ENCODE data around the gene OSBPL2. TPM values are rescaled to one million over a fixed set of nuclear protein-coding genes. Genes with fewer than 3 reads are reported as not detected.

The OSBPL2 gene
- polyA plus RNA-seq, 1 donor (not counting 4 experiments of a cell fraction or from before 2014, with no cell fraction given) = 15.9 TPM

DNA sequence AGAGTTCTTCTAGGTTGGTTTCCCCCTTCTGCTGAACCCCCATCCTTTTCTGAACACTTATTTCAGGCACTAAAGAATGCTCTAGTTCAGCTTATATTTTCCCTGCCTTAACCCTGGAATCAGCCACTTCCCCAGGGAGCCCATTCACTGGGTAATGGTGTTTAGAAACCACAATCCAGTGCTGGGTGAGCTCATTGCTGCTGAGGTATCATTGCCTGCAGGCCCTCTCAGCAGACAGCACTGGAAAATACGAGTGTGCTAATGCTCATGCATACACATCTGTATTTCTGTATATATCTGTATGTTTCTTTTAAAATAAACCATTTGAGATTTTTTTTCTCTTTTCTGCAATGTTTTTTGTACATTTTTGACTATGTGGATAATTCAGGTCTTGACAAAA is 27.0 kb downstream of the OSBPL2 start:
- Histone ChIP-seq H3K9ac (ENCODE audit: control insufficient read depth, extremely low read depth, insufficient read depth, low read length) (no peak overlapping the region), H3K9me1 (ENCODE audit: control insufficient read depth, extremely low read depth, insufficient read depth, low read length) (no peaks in the 10 kb centered on the region)
- no peak for FAIRE-seq

GRCh38 chr20:62266340-62266739 is 28.0 kb downstream of the OSBPL2 start:
- TF ChIP-seq, protein P1, sequence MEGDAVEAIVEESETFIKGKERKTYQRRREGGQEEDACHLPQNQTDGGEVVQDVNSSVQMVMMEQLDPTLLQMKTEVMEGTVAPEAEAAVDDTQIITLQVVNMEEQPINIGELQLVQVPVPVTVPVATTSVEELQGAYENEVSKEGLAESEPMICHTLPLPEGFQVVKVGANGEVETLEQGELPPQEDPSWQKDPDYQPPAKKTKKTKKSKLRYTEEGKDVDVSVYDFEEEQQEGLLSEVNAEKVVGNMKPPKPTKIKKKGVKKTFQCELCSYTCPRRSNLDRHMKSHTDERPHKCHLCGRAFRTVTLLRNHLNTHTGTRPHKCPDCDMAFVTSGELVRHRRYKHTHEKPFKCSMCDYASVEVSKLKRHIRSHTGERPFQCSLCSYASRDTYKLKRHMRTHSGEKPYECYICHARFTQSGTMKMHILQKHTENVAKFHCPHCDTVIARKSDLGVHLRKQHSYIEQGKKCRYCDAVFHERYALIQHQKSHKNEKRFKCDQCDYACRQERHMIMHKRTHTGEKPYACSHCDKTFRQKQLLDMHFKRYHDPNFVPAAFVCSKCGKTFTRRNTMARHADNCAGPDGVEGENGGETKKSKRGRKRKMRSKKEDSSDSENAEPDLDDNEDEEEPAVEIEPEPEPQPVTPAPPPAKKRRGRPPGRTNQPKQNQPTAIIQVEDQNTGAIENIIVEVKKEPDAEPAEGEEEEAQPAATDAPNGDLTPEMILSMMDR (optimal IDR thresholded peaks at IDR 0.05 in 1 of 3, IDR thresholded peaks at IDR 0.05 in 1 of 3, conservative IDR thresholded peaks at IDR 0.05 in 1 of 3; ENCODE audit: extremely low read depth in 1 of 3, insufficient read depth in 2 of 3, low read length in 3 of 3) = no peak
- TF ChIP-seq EZH2 (IDR thresholded peaks at IDR 0.05; ENCODE audit: low read length) = no peak
- FAIRE-seq = no peak
- no peak overlapping the region for H3K27ac ChIP-seq (ENCODE audit: control insufficient read depth, insufficient read depth, low read length)
- H3K9ac ChIP-seq (ENCODE audit: control insufficient read depth, extremely low read depth, insufficient read depth, low read length) = no peak overlapping the region
- no peaks in the 10 kb centered on the region for H4K20me1 ChIP-seq (ENCODE audit: control insufficient read depth, extremely low read depth, insufficient read depth, low read length)
- H2AFZ ChIP-seq (ENCODE audit: control insufficient read depth, low read length) = no peak overlapping the region
- dilution Hi-C loops (cut with MboI; ENCODE audit: extremely low pct_ligation_motif_present, low sequenced_read_pairs) = no loop called here
- no peaks in the 10 kb centered on the region for H3K9me1 ChIP-seq (ENCODE audit: control insufficient read depth, extremely low read depth, insufficient read depth, low read length)
- H3K4me2 ChIP-seq (ENCODE audit: control insufficient read depth, extremely low read depth, insufficient read depth, low read depth, low read length) = no peak overlapping the region
- DNase-seq (ENCODE audit: low read depth, low spot score) = no peak
- H3K79me2 ChIP-seq (ENCODE audit: control insufficient read depth, insufficient read depth, low read length) = no peaks in the 10 kb centered on the region
- H3K27me3 ChIP-seq (ENCODE audit: control insufficient read depth, extremely low read depth, insufficient read depth, low read length) = no peaks in the 10 kb centered on the region
- H3K36me3 ChIP-seq (ENCODE audit: control insufficient read depth in 2 of 2, extremely low read depth in 1 of 2, insufficient read depth in 2 of 2, low read length in 2 of 2) = peaks cover 18 to 37% of the 10 kb centered on the region in 2 experiments
- H3K4me3 ChIP-seq (ENCODE audit: control insufficient read depth in 2 of 3, extremely low read depth in 1 of 3, insufficient read depth in 2 of 3, low read depth in 1 of 3, low read length in 3 of 3) = no peak overlapping the region
- peaks cover 3% of the 10 kb centered on the region for H3K9me3 ChIP-seq (ENCODE audit: control insufficient read depth, low read depth, low read length)
- H3K4me1 ChIP-seq (ENCODE audit: control insufficient read depth, extremely low read depth, insufficient read depth, low read length) = peaks cover 13% of the 10 kb centered on the region

More for the DNA sequence above, 27.0 kb downstream of the OSBPL2 start:
- Histone ChIP-seq H2AFZ (ENCODE audit: control insufficient read depth, low read length) (no peak overlapping the region), H3K4me2 (ENCODE audit: control insufficient read depth, extremely low read depth, insufficient read depth, low read depth, low read length) (no peak overlapping the region), H3K36me3 (ENCODE audit: control insufficient read depth in 2 of 2, extremely low read depth in 1 of 2, insufficient read depth in 2 of 2, low read length in 2 of 2) (peaks cover 18 to 42% of the 10 kb centered on the region in 2 experiments), H3K4me3 (ENCODE audit: control insufficient read depth in 2 of 3, extremely low read depth in 1 of 3, insufficient read depth in 2 of 3, low read depth in 1 of 3, low read length in 3 of 3) (no peak overlapping the region), H3K9me3 (ENCODE audit: control insufficient read depth, low read depth, low read length) (peaks cover 3% of the 10 kb centered on the region), H4K20me1 (ENCODE audit: control insufficient read depth, extremely low read depth, insufficient read depth, low read length) (no peaks in the 10 kb centered on the region), H3K79me2 (ENCODE audit: control insufficient read depth, insufficient read depth, low read length) (no peaks in the 10 kb centered on the region), H3K27me3 (ENCODE audit: control insufficient read depth, extremely low read depth, insufficient read depth, low read length) (no peaks in the 10 kb centered on the region), H3K4me1 (ENCODE audit: control insufficient read depth, extremely low read depth, insufficient read depth, low read length) (peaks cover 13% of the 10 kb centered on the region), H3K27ac (ENCODE audit: control insufficient read depth, insufficient read depth, low read length) (no peak overlapping the region)
- dilution Hi-C loops (cut with MboI; ENCODE audit: extremely low pct_ligation_motif_present, low sequenced_read_pairs) = no loop called here
- no peak for TF ChIP-seq EZH2 (IDR thresholded peaks at IDR 0.05; ENCODE audit: low read length)
- TF ChIP-seq, protein P1 (optimal IDR thresholded peaks at IDR 0.05 in 1 of 3, IDR thresholded peaks at IDR 0.05 in 1 of 3, conservative IDR thresholded peaks at IDR 0.05 in 1 of 3; ENCODE audit: extremely low read depth in 1 of 3, insufficient read depth in 2 of 3, low read length in 3 of 3) = no peak
- no peak for DNase-seq (ENCODE audit: low read depth, low spot score)

Measured in keratinocyte (primary cell).